SK-N-SH (cell line): Measurements from ENCODE around the gene NRCAM.

Source experiments
- CTCF ChIP-seq: fragments of 200-600 bp; sonication (generic); IDR thresholded peaks from 2 replicates; pipeline ENCODE4 v1.6.1; 2017; ENCODE audit warnings: antibody characterized with exemption, mild to moderate bottlenecking, moderate library complexity
- MAX ChIP-seq: IDR thresholded peaks from 2 replicates; pipeline ENCODE4 v1.4.0; 2012; ENCODE audit warnings: low read depth
- YY1 ChIP-seq: IDR thresholded peaks from 2 replicates; pipeline ENCODE4 v1.4.0; 2012; ENCODE audit warnings: low read depth, mild to moderate bottlenecking

GRCh38 chr7:108287857-108288256, 168.4 kb downstream of the NRCAM start:
- TF ChIP-seq MAX = no peak
- no peak for TF ChIP-seq CTCF
- TF ChIP-seq YY1 = no peak
